PC-9 (cell line): Measurements from ENCODE around the gene CDON.

Experiments
- CTCF ChIP-seq: fragments of 200-600 bp; sonication (generic); conservative IDR thresholded peaks from 2 replicates; pipeline ENCODE4 v1.6.1; 2017; ENCODE audit warnings: mixed run types, antibody characterized with exemption, mild to moderate bottlenecking, moderate library complexity
- EZH2 ChIP-seq: fragments of 200-600 bp; sonication (generic); IDR thresholded peaks from 2 replicates; pipeline ENCODE4 v1.8.0; 2017; ENCODE audit warnings: antibody characterized with exemption, low read depth

- TF ChIP-seq EZH2, result no peak
- no peak for TF ChIP-seq CTCF
These were observed 118.2 kb downstream of the CDON start for GRCh38 chr11:125944350-125945010.
